ENCODE data around the gene VRTN.

VRTN gene

GRCh38 chr14:74400031-74400685 lies 51.9 kb downstream of the VRTN start:
- no peak for DNase-seq

GRCh38 chr14:74400919-74401503 lies 52.7 kb downstream of the VRTN start:
- no peak for DNase-seq

GRCh38 chr14:74401504-74402241 lies 53.4 kb downstream of the VRTN start:
- peak; percentile 62 for DNase-seq

- no peak for DNase-seq
These were observed 54.4 kb downstream of the VRTN start for GRCh38 chr14:74402401-74403251.

- DNase-seq: no peak
These were observed 55.5 kb downstream of the VRTN start for GRCh38 chr14:74403619-74404417.

- no peak for DNase-seq
These were observed 56.2 kb downstream of the VRTN start for GRCh38 chr14:74404435-74404834.

GRCh38 chr14:74405663-74406062 lies 57.4 kb downstream of the VRTN start:
- no peak for DNase-seq

GRCh38 chr14:74407021-74407800 lies 58.9 kb downstream of the VRTN start:
- no peak for DNase-seq

GRCh38 chr14:74407801-74408154 lies 59.5 kb downstream of the VRTN start:
- DNase-seq: no peak

- DNase-seq: no peak
These were observed 60.6 kb downstream of the VRTN start for GRCh38 chr14:74408870-74409269.

GRCh38 chr14:74409441-74409840 lies 61.2 kb downstream of the VRTN start:
- DNase-seq: no peak
